Loucy (cell line): Measurements from ENCODE around the gene IGHMBP2.

Experiments
- EZH2phosphoT487 ChIP-seq: fragments of 200-600 bp; IDR thresholded peaks from 2 replicates; pipeline ENCODE4 v1.6.1; 2018; ENCODE audit warnings: antibody characterized with exemption, mild to moderate bottlenecking, moderate library complexity, borderline replicate concordance
- TF ChIP-seq, protein P1 (sequence below): fragments of 200-600 bp; sonication (generic); conservative IDR thresholded peaks from 2 replicates; pipeline ENCODE4 v1.5.1; 2014; ENCODE audit warnings: mild to moderate bottlenecking, antibody characterized with exemption, low read length

DNA sequence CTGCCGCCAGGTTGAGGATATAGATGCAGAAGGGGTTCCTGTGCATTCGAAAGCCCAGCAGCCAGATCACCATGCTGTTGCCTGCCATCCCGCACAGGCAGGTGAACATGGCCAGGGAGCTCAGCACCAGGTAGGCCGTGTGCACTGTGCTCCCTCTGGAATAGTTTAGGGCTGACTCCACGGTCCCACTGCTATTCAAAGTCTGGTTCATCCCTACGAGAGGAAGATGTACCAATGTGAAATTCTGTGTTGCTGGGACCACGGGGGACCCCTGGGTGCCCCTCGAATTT is 77.0 kb downstream of the IGHMBP2 start, which contains the start of gene MRGPRD:
- TF ChIP-seq, protein P1, sequence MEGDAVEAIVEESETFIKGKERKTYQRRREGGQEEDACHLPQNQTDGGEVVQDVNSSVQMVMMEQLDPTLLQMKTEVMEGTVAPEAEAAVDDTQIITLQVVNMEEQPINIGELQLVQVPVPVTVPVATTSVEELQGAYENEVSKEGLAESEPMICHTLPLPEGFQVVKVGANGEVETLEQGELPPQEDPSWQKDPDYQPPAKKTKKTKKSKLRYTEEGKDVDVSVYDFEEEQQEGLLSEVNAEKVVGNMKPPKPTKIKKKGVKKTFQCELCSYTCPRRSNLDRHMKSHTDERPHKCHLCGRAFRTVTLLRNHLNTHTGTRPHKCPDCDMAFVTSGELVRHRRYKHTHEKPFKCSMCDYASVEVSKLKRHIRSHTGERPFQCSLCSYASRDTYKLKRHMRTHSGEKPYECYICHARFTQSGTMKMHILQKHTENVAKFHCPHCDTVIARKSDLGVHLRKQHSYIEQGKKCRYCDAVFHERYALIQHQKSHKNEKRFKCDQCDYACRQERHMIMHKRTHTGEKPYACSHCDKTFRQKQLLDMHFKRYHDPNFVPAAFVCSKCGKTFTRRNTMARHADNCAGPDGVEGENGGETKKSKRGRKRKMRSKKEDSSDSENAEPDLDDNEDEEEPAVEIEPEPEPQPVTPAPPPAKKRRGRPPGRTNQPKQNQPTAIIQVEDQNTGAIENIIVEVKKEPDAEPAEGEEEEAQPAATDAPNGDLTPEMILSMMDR, result no peak
- TF ChIP-seq EZH2phosphoT487, result no peak
